Thoracic aorta (tissue), 2 donors: ENCODE data around the gene UTP18. TPM values are rescaled to one million over a fixed set of nuclear protein-coding genes. Genes with fewer than 3 reads are reported as not detected.
"Not testable (repeated sequence)": the region's sequence is repeated elsewhere in the genome, so short reads cannot be mapped to it uniquely, and the experiment has no call there.

ENCODE experiments used
- ATAC-seq: fragments of 150-250 bp; one replicate; pipeline ENCODE4 v1.8.0; 2017; ENCODE audit warnings: low read depth; ENCODE audit not compliant: insufficient number of reproducible peaks, low FRiP score
- DNase-seq: peaks from one replicate; pipeline ENCODE4 v3.0.0-alpha.2; 2020; ENCODE audit warnings: low spot score
- H3K27ac ChIP-seq, 2 donors: fragments of 200-600 bp; sonication (generic); 1 replicate in 1 of 2; 2 replicates in 1 of 2; pipeline ENCODE4 v1.5.1; 2016; ENCODE audit warnings: mild to moderate bottlenecking in 2 of 2, moderate library complexity in 2 of 2
- H3K27me3 ChIP-seq: fragments of 200-600 bp; sonication (generic); replicated peaks from 2 replicates; pipeline ENCODE4 v1.6.0; 2016; ENCODE audit warnings: mild to moderate bottlenecking; ENCODE audit not compliant: insufficient read depth
- H3K36me3 ChIP-seq: fragments of 200-600 bp; sonication (generic); one replicate; pipeline ENCODE4 v1.5.1; 2016
- H3K4me1 ChIP-seq, 2 donors: fragments of 200-600 bp; sonication (generic); 1 replicate in 1 of 2; 2 replicates in 1 of 2; pipeline versions ENCODE4 v1.5.1 to v1.6.0; 2016; ENCODE audit warnings: low read depth in 2 of 2, mild to moderate bottlenecking in 1 of 2; ENCODE audit not compliant: control insufficient read depth in 1 of 2
- H3K4me3 ChIP-seq: fragments of 200-600 bp; sonication (generic); 2 replicates; pipeline ENCODE4 v1.5.1; 2016; ENCODE audit warnings: mild to moderate bottlenecking
- H3K9me3 ChIP-seq: fragments of 200-600 bp; sonication (generic); 2 replicates; pipeline ENCODE4 v1.5.1; 2016
- CTCF ChIP-seq: fragments of 200-600 bp; sonication (generic); IDR thresholded peaks from one replicate; pipeline ENCODE4 v1.5.1; 2019; ENCODE audit warnings: antibody characterized with exemption
- total RNA-seq, 2 donors: library from RNA; depleted of rRNA; stranded (reverse); fragments of >200 nt; gene quantifications; one replicate each; pipeline versions ENCODE4 v1.1.0 to v1.2.3, GENCODE V29; 2016

UTP18 gene
- total RNA-seq, 2 donors from 2014 or later = 14.5 to 27.4 TPM

GRCh38 chr17:51259564-51260236, 646 bp upstream of the UTP18 start, which contains the start of gene MBTD1:
TSS of gene MBTD1 (minus strand) at chr17:51260049. CDS start at chr17:51225161, 34,888 bp downstream.
- no peak for TF ChIP-seq CTCF
- Histone ChIP-seq H3K9me3 (no peaks in the 10 kb centered on the region), H3K36me3 (no peaks in the 10 kb centered on the region), H3K4me3 (peak within 1 kb of the TSS; percentile 86), H3K27ac (peak within 1 kb of the TSS; percentile 91 to 97), H3K27me3 (no peaks in the 10 kb centered on the region), H3K4me1 (peaks cover 26 to 45% of the 10 kb centered on the region in 2 donors)
- ATAC-seq = peak; percentile 87
- peak; percentile 90 for DNase-seq

- Histone ChIP-seq H3K4me1 (peaks cover 26 to 45% of the 10 kb centered on the region in 2 donors), H3K9me3 (no peaks in the 10 kb centered on the region), H3K36me3 (no peaks in the 10 kb centered on the region), H3K27me3 (no peaks in the 10 kb centered on the region), H3K4me3 (peak overlapping the region; percentile 86), H3K27ac (peak overlapping the region; percentile 91 to 97)
- no peak for TF ChIP-seq CTCF
- DNase-seq (no peak), ATAC-seq (no peak)
These were observed 948 bp downstream of the UTP18 start for GRCh38 chr17:51261024-51261963.

- H3K4me1 ChIP-seq = peaks cover 26 to 32% of the 10 kb centered on the region in 2 donors
- H3K4me3 ChIP-seq = no peak overlapping the region
- no peaks in the 10 kb centered on the region for H3K27me3 ChIP-seq
- H3K36me3 ChIP-seq = peaks cover 6% of the 10 kb centered on the region
- DNase-seq = no peak
- ATAC-seq = no peak
- no peak overlapping the region for H3K27ac ChIP-seq
- TF ChIP-seq CTCF = no peak
- H3K9me3 ChIP-seq = no peaks in the 10 kb centered on the region
These were observed 2.7 kb downstream of the UTP18 start for GRCh38 chr17:51263006-51263405.

DNA sequence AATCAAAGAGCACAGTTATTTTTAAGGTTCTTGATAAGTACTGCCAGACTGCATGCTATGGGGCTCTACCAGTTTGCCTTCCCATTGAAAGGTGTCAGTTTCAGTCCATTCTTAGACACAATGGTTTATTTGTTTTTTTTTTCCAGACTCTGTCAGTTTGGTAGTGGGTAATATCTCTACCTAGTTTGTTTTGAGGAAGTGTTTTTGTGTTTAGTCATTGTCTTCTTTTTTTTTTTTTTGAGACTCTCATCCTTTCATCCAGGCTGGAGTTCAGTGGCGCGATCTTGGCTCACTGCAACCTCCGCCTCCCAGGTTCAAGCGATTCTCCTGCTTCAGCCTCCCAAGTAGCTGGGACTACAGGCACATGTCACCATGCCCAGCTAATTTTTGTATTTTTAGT, 4.1 kb downstream of the UTP18 start:
- H3K27ac ChIP-seq, DNase-seq, H3K27me3 ChIP-seq, H3K9me3 ChIP-seq, ATAC-seq, H3K4me3 ChIP-seq: not testable (repeated sequence)
- Histone ChIP-seq H3K36me3 (peaks cover 17% of the 10 kb centered on the region), H3K4me1 (peaks cover 17 to 18% of the 10 kb centered on the region in 2 donors)

DNA sequence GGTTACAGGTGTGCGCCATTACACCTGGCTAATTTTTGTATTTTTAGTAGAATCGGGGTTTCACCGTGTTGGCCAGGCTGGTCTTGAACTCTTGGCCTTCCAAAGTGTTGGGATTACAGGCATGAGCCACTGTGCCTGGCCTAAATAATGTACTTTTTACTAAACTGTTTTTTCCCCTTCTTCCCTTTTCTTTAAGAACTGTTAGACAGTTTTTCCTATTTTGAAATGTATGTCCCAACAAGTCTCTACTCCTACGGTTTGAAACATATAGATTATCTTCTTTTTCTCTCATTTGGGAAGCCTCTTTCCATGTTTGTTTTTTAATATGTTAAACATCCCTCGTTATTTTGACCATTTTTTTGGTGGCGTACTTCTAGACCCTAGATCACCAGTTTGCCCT, 9.6 kb downstream of the UTP18 start:
- H3K36me3 ChIP-seq = peaks cover 17% of the 10 kb centered on the region
- no peak overlapping the region for H3K4me3 ChIP-seq
- ATAC-seq (no peak), DNase-seq (no peak)
- H3K27ac ChIP-seq = no peak overlapping the region
- no peak for TF ChIP-seq CTCF
- H3K9me3 ChIP-seq = no peaks in the 10 kb centered on the region
- H3K27me3 ChIP-seq = no peaks in the 10 kb centered on the region
- H3K4me1 ChIP-seq = no peaks in the 10 kb centered on the region
